Hematopoietic multipotent progenitor cell treated with erythropoietin and hydrocortisone succinate and interleukin-3 and kit ligand, for 4 days (in vitro differentiated cells): ENCODE results near the gene SLC6A14.

Source experiments
- DNase-seq: peaks from one replicate; pipeline ENCODE4 v3.0.0-alpha.2; 2015

Gene SLC6A14, protein sequence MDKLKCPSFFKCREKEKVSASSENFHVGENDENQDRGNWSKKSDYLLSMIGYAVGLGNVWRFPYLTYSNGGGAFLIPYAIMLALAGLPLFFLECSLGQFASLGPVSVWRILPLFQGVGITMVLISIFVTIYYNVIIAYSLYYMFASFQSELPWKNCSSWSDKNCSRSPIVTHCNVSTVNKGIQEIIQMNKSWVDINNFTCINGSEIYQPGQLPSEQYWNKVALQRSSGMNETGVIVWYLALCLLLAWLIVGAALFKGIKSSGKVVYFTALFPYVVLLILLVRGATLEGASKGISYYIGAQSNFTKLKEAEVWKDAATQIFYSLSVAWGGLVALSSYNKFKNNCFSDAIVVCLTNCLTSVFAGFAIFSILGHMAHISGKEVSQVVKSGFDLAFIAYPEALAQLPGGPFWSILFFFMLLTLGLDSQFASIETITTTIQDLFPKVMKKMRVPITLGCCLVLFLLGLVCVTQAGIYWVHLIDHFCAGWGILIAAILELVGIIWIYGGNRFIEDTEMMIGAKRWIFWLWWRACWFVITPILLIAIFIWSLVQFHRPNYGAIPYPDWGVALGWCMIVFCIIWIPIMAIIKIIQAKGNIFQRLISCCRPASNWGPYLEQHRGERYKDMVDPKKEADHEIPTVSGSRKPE

DNA sequence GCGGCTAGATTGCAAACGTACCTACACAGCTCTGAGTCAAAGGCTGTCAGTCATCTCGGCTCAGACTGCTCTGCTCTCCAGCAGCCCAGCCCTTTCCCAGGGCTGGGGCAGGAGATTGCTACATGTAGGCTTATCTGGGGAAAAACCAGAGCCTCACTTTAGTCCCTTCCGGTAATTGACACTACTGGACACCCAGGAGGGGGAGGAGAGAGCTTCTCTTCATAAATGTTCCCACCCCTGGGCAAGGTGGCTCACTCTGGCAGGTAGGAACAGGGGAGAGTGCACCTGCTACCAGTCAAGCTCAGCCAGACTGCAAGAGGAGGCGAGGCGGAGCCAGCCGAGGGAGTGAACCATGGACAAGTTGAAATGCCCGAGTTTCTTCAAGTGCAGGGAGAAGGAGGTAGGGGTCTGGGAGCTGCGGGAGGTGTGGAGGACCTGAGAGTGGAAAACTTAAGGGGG, at the start of gene SLC6A14:
SLC6A14 (plus strand) TSS at position 249 of the 459 bp plus-strand sequence; CDS start at position 353, 104 bp downstream.
- DNase-seq, result no peak

DNA sequence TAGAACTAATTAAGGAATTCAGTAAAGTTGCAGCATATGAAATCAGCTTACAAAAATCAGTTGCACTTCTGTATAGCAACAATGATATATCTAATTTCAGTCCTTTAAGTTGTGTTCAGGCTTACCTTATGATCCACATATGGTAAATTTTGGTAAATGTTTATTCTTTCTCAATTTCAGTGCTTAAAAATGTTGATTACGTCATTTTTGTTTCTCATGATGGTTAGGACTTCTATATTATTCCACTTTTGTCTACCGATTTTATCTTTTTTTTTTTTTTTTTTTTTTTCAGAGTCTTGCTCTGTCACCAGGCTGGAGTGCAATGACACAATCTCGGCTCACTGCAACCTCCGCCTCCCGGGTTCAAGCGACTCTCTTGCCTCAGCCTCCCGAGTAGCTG, 40.7 kb upstream of the SLC6A14 start:
- DNase-seq, result no peak

DNA sequence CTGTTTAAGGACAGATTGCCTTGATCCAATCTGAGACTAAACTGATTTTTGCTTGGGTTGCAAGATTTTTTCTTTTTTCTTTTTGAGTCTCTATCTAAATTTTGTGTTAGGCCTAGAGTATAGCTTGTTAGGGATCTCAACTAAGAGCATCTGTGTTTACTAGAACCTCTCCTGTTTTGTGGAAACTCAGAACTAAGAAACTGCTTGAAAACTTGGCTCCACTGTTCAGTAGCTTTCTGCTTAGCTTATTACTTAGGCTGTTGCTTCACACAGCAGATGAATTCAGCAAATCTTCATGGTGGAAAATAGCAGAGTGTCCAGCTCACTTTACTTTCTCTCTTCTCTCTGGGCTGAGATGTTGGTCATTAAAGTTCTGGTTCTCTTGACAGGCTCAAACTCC, 36.7 kb upstream of the SLC6A14 start:
- no peak for DNase-seq

DNA sequence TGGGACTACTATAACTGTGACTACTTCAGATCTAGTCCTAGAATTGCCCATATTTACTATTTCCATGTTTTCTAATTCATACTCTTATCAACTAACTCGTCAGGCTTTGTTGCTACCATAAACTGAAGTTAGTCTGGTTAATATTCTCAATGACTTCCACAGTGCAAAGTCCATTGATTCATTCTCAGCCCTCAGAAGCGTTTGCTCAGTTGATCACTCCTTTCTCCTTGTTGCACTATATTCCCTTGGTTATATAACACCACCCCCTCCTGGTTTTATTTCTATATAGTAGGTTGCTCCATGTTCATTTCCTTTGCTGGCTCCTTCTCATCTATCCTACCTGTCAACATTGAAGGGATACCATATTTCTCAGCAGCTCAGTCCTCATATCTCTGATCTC, 27.2 kb upstream of the SLC6A14 start:
- DNase-seq, result no peak

DNA sequence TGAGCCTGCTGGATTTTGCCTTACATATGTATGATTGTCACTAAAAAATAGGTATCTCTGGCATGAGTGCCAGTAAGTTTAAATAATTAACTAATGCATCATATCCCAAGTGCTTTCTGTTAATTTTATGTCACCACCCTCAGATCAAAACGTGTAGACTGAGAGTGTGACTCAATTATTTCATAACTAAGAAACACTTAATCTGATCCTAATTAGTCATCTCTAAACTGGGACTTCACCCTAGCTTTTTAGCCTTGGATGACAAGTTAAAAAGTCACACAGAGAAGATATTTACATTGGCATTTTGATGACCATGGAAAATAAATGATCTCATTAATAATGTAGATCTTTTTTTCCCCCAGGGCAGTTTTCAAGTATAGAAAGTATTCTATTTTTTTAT, 23.1 kb upstream of the SLC6A14 start:
- DNase-seq, result no peak

DNA sequence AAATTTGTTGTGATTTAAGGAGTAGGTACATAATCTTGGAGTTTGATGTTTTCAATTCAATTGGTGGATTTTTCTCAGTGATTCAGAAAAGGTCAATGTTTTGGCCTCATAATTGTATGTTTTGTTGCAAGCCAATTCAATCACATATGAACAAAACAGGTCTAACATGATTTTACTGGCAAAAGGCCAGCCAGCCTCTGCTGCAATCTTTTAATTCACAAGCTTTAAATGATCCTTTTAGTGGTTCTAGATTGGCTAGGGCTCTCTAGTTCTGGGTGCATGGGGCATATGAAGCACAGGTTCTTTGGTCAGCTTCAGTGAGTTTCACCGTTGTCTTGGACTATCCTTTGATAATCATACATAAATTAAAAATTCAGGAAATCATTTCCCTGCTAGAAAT, 19.2 kb upstream of the SLC6A14 start:
- no peak for DNase-seq

DNA sequence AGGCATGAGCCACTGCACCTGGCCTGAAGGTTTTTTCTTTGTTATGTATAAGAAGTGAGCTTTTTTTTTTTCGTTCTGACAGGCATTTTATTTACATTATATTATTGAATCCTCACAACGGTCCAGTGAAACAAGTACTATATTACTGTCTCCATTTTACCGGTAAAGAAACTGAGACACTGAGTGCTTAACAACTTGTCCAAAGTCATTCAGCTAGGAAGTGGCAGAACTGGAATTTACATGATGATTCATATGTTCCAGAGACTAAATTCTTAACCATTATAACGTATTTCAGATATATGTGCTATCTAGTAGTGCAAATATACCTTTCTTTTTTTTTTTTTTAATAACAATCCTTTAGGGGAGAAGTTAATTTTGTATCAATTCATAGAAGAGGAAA, 18.4 kb upstream of the SLC6A14 start:
- no peak for DNase-seq

DNA sequence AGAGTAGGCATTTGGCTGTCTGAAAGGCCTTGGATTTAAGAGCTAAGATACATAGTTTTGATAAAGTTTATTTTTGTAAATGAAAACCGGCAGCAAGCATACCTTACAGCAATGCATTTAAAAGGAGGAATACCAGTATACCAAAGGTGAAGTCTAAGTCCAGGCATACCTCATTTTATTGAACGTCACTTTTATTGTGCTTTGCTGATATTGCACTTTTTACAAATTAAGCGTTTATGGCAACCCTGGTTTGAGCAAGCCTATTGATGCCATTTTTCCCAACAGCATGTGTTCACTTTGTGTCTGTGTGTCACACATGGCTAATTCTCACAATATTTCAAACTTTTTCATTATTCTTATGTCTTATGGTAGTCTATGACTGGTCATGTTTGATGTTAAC, 8.4 kb upstream of the SLC6A14 start:
- DNase-seq, result no peak

DNA sequence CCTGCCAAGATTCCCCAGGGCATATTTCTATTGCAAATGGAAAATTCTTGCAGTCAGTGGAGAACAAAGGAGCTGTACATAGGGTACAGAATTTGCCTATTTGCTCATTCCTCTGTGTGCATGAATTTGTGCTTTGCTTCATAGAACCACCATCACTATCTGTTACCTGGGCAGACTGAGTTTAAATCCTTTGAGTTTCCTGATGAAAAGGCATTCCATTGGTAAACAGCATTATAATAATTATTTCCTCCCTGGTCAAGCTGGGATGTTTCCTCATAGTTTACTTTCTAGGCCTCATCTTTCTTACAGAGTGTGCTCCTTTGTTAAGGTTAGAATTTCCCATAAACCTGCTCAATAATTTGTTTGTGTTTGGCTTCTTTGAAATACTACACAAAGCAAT, 809 bp upstream of the SLC6A14 start:
- DNase-seq, result no peak

DNA sequence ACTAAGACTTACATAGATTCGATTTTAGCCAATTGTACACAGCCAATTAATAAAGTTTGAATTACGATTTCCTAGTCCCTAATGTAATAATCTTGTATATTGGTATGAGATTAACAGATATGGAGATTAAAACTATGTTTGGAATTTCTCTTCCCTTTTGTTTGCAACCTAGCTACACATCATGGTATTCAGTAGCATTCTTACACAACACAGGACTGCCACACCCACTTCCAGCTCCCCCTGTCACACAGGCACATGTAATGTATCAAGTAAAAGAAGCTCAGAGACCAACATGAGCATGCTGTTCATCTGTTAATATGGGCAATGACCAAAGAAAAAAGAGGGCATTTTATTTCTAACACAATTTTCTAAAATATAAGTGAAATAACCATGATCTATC, 12.8 kb downstream of the SLC6A14 start:
- no peak for DNase-seq

DNA sequence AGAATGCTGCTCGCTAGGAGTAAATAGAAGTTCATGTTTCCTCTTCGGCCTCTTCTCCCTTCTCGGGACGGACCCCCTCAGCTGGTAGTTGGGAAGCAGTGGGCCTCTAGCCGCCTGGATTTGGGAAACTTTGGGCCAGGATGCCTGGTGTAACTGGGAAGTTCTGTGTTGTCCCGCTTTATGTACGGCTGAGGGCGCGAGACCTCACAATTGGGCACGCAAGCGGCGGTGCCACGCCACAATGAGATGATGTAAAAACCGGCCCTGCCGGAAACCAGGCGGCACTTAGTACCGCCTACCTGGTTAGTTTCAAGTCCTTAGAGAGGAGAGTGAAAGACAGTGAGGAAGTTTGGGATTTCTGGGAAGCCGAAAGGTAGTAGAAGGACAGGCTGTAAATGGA, 26.4 kb downstream of the SLC6A14 start, which contains the start of gene CT83:
CT83 (minus strand) TSS at position 155 of the 400 bp plus-strand sequence; CDS start at position 35, 120 bp downstream.
- no peak for DNase-seq

DNA sequence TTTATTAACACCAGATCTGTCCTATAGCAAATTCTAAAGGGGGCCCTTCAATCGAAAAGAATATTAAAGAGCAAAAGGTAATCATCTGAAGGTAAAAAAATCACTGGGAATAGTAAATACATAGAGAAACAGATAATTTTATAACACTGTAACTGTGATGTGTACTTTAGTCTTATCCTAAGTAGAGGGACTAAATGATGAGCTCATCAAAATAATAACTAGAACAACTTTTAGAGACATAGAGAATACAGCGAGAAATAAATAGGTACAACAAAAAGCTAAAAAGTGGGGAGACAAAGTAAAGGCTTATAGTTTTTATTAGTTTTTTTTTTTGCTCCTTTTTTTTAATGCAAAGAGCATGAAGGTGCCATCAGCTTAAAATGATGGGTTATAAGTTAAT, 43.7 kb downstream of the SLC6A14 start:
- DNase-seq, result no peak

DNA sequence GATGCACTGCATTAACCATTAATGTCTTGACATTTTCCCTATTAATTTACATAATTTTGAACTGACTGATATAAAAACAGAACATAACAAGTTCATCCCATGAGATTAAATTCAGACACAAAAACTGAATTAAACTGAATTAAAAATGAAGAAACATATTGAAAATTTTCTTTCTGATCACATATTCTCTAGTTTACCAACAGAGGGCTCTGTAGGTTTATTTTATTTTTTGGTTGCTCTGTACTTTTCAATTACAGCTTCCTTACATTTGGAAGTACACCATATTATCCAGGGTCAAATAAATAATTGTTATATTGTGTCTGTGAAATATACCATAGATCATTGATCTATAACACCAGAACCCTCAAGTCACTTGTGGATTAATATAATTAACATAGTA, 53.7 kb downstream of the SLC6A14 start:
- peak; percentile 1 for DNase-seq

DNA sequence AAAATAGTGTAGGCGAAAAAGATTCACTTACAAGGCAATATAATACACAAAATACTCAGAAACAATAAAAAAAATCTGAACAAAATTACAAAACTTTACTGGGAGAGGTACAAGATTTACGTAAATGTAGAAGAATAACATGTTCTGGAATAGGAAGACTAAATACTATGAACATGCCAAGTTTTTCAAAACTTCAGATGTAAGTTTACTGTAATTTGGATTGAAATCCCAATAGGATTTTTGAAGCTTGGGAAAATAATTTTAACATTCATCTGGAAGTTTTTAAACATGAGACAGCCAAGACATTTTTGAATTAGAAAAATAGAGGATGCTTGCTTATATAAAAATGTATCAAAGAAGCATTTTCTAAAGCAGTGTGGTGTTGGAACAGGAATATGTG, 56.9 kb downstream of the SLC6A14 start:
- DNase-seq, result no peak

DNA sequence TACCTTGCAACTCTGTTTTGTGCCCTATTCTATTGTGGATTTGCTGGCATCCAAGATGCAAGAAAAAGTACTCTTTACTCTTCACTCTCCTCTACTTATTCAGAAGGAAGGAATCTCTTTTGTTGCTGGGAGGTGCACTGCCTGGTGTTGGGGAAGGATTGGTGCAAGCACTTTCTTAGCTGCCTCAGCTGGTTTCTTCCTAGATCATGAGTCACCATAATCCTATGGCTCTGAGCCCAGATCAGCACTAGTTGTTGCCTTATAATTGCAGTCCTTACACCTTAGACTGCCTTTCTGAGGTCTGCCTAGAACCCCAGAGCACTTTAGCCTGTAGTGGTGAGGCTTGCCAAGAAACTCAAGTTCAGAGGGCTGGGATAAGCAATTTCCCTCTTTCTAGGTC, 63.4 kb downstream of the SLC6A14 start:
- DNase-seq, result no peak
